GM12878 (cell line): Measurements from ENCODE around the gene NAALADL2. TPM values are rescaled to one million over a fixed set of nuclear protein-coding genes. Genes with fewer than 3 reads are reported as not detected.

Source experiments
- ATAC-seq: fragments of 200-7000 bp; cut with Tn5 transposase; 3 replicates; pipeline ENCODE4 v1.9.1; 2020; ENCODE audit warnings: mild to moderate bottlenecking, moderate library complexity
- BruUV-seq: library from RNA; stranded (reverse); fragments of 400-500 nt; replicated peaks from 2 replicates; lab custom pipeline; 2021; lab: Mats Ljungman, UMichigan
- CTCF ChIA-PET: fragments of 300-600 bp; sonication (Branson Sonifier 250); formaldehyde crosslinking; extraction: SDS; loops from one replicate; lab custom pipeline; 2021; ENCODE audit warnings: inconsistent platforms; lab: Yijun Ruan, JAX
- POLR2A ChIA-PET: fragments of 350-600 bp; formaldehyde crosslinking; extraction: SDS; loops from one replicate; lab custom pipeline; 2021; ENCODE audit warnings: inconsistent platforms; lab: Charles Lee
- RAD21 ChIA-PET: fragments of 300-600 bp; sonication (Branson Sonifier 250); formaldehyde crosslinking; loops from one replicate; lab custom pipeline; 2023; ENCODE audit warnings: antibody characterized with exemption; ENCODE audit not compliant: unreplicated experiment; lab: Charles Lee
- SMC1A ChIA-PET: fragments of 300-600 bp; sonication (Branson Sonifier 250); formaldehyde crosslinking; loops from one replicate; lab custom pipeline; 2023; ENCODE audit not compliant: unreplicated experiment, uncharacterized antibody; lab: Charles Lee
- DNase-seq: peaks from one replicate; pipeline ENCODE4 v3.0.0-alpha.2; 2011; ENCODE audit warnings: low read depth, low spot score
- FAIRE-seq: peaks from 3 replicates; lab custom pipeline; 2011; peaks lifted over from hg19 to GRCh38; lab: Jason Lieb, UNC
- H2AFZ ChIP-seq: 2 replicates; pipeline ENCODE4 v1.6.0; 2011; ENCODE audit warnings: low read depth, low read length, control low read depth; ENCODE audit not compliant: control insufficient read depth
- H3K27ac ChIP-seq: 2 replicates; pipeline ENCODE4 v1.5.1; 2011; ENCODE audit warnings: control low read depth; ENCODE audit not compliant: control insufficient read depth, insufficient read depth
- H3K27me3 ChIP-seq, 2 experiments: replicated peaks in 1 of 2; 2 replicates each; pipeline versions ENCODE4 v1.6.0 to v1.6.1; 2011; ENCODE audit warnings: low read length in 1 of 2; ENCODE audit not compliant: control insufficient read depth in 2 of 2, insufficient read depth in 2 of 2
- H3K36me3 ChIP-seq, 2 experiments: 2 replicates each; pipeline ENCODE4 v1.5.1; 2011; ENCODE audit warnings: low read length in 1 of 2; ENCODE audit not compliant: control insufficient read depth in 2 of 2, insufficient read depth in 2 of 2
- H3K4me1 ChIP-seq: 2 replicates; pipeline ENCODE4 v1.6.1; 2011; ENCODE audit warnings: mild to moderate bottlenecking, low read length, moderate library complexity, mixed read lengths; ENCODE audit not compliant: control insufficient read depth, insufficient read depth
- H3K4me2 ChIP-seq: 2 replicates; pipeline ENCODE4 v1.6.0; 2011; ENCODE audit warnings: control low read depth; ENCODE audit not compliant: control insufficient read depth, insufficient read depth
- H3K4me3 ChIP-seq: fragments of 200-600 bp; sonication (generic); 2 replicates; pipeline ENCODE4 v1.5.1; 2016
- H3K79me2 ChIP-seq: 2 replicates; pipeline ENCODE4 v1.6.0; 2011; ENCODE audit warnings: low read length; ENCODE audit not compliant: control insufficient read depth, insufficient read depth
- H3K9ac ChIP-seq: 2 replicates; pipeline ENCODE4 v1.8.0; 2011; ENCODE audit warnings: low read length, control low read depth, mixed read lengths; ENCODE audit not compliant: control insufficient read depth, insufficient read depth
- H3K9me3 ChIP-seq: replicated peaks from 3 replicates; pipeline ENCODE4 v1.5.1; 2011; ENCODE audit warnings: mild to moderate bottlenecking, low read length; ENCODE audit not compliant: control insufficient read depth, insufficient read depth
- H4K20me1 ChIP-seq: 2 replicates; pipeline ENCODE4 v1.6.0; 2011; ENCODE audit not compliant: control insufficient read depth, insufficient read depth
- BHLHE40 ChIP-seq, 2 experiments: fragments of 450-650 bp in 1 of 2; IDR thresholded peaks; 2 replicates each; pipeline ENCODE4 v1.6.1; 2011 to 2017; ENCODE audit warnings: low read depth in 2 of 2, borderline replicate concordance in 1 of 2, improper control_type of control experiment in 1 of 2, low read length in 1 of 2, mild to moderate bottlenecking in 1 of 2
- HDAC2 ChIP-seq: fragments of 200-600 bp; sonication (generic); IDR thresholded peaks from 2 replicates; pipeline ENCODE4 v1.6.1; 2017
- IKZF1 ChIP-seq: fragments of 450-650 bp; conservative IDR thresholded peaks from 2 replicates; pipeline ENCODE4 v1.6.1; 2017; ENCODE audit warnings: antibody characterized with exemption, mild to moderate bottlenecking
- MAX ChIP-seq: IDR thresholded peaks from 2 replicates; pipeline ENCODE4 v1.6.1; 2012; ENCODE audit warnings: low read depth, low read length, improper control_type of control experiment
- MYC ChIP-seq: IDR thresholded peaks from 2 replicates; pipeline ENCODE4 v1.6.1; 2011; ENCODE audit warnings: mild to moderate bottlenecking, low read length, moderate library complexity, inconsistent platforms; ENCODE audit not compliant: insufficient read depth, insufficient replicate concordance, insufficient read length, severe bottlenecking
- NFYB ChIP-seq: IDR thresholded peaks from 2 replicates; pipeline ENCODE4 v1.6.1; 2011; ENCODE audit warnings: low read depth, mild to moderate bottlenecking, low read length, improper control_type of control experiment, moderate library complexity; ENCODE audit not compliant: insufficient read depth
- NR2C2 ChIP-seq: IDR thresholded peaks from 2 replicates; pipeline ENCODE4 v1.6.1; 2011; ENCODE audit warnings: borderline replicate concordance, low read depth; ENCODE audit not compliant: control insufficient read depth, insufficient read length
- RB1 ChIP-seq: fragments of 450-650 bp; formaldehyde crosslinking; IDR thresholded peaks from 2 replicates; pipeline ENCODE4 v1.6.1; 2017; ENCODE audit warnings: mild to moderate bottlenecking, borderline replicate concordance
- RUNX3 ChIP-seq: IDR thresholded peaks from 2 replicates; pipeline ENCODE4 v1.6.1; 2012; ENCODE audit warnings: low read length, inconsistent platforms
- SP1 ChIP-seq: IDR thresholded peaks from one replicate; pipeline ENCODE4 v1.6.1; 2011; ENCODE audit warnings: low read depth, low read length
- SUPT20H ChIP-seq: IDR thresholded peaks from 2 replicates; pipeline ENCODE4 v1.6.1; 2011; ENCODE audit warnings: low read depth, mild to moderate bottlenecking, low read length, moderate library complexity, borderline replicate concordance; ENCODE audit not compliant: control insufficient read depth
- ZNF274 ChIP-seq: IDR thresholded peaks from one replicate; pipeline ENCODE4 v1.8.0; 2011; ENCODE audit not compliant: insufficient read length, insufficient read depth
- WGBS: methylation state at CpG from one replicate; pipeline ENCODE4 v1.1.6; 2016; ENCODE audit warnings: low lambda C conversion rate; ENCODE audit not compliant: insufficient replicate concordance, insufficient coverage; ENCODE audit errors: missing lambda C conversion rate; 5-methylcytosine and 5-hydroxymethylcytosine counted together
- in situ Hi-C: fragments of 300-500 bp; cut with MboI; formaldehyde crosslinking; loops from 9 replicates; pipeline ENCODE4 v1.14.3; 2018; ENCODE audit warnings: mixed read lengths
- intact Hi-C: fragments of 100-400 bp; cut with micrococcal nuclease; formaldehyde crosslinking; loops from one replicate; pipeline ENCODE4 v1.14.2; 2022; ENCODE audit not compliant: unreplicated experiment
- polyA plus RNA-seq, 11 experiments: library from polyadenylated mRNA; depleted of rRNA in 4 of 11; unstranded in 6 of 11; stranded (reverse) in 5 of 11; fragments of >200 nt; fragmentation: Nextera tagmentation in 4 of 11; fragmentation: Illumina TruSeq in 1 of 11; extraction: Ambion mirVana in 4 of 11; extraction: Trizol in 1 of 11; gene quantifications; 1 replicate in 1 of 11; 2 replicates in 10 of 11; pipeline versions ENCODE4 v1.2.1 to v1.2.3, GENCODE V29; 2011 to 2016; ENCODE audit warnings: inconsistent platforms in 2 of 11, missing spikeins in 2 of 11, low read depth in 1 of 11
- total RNA-seq, 4 experiments: library from RNA; depleted of rRNA in 3 of 4; stranded (reverse); fragments of >200 nt in 3 of 4; fragmentation: Illumina TruSeq in 1 of 4; extraction: Trizol in 1 of 4; gene quantifications; 2 replicates each; pipeline versions ENCODE4 v1.2.1 to v1.2.3, GENCODE V29; 2013 to 2021

Gene NAALADL2
- total and polyA plus RNA-seq, 10 of the 15 experiments (the other 5 are each of a cell fraction or from before 2014, with no cell fraction given) = 0.06 to 10.8 (median 0.46) TPM

GRCh38 chr3:175046601-175047000 lies 187.5 kb downstream of the NAALADL2 start (continued):
- TF ChIP-seq SUPT20H (no peak), MAX (no peak), SP1 (no peak), RB1 (no peak), BHLHE40 (IDR thresholded peaks at IDR 0.05; ENCODE audit: borderline replicate concordance in 1 of 2, low read depth in 2 of 2, low read length in 1 of 2) (no peak), IKZF1 (no peak), MYC (no peak), NR2C2 (no peak)

- ChIA-PET CTCF (no interaction called here), POLR2A (no interaction called here), RAD21 (no interaction called here), SMC1A (interaction anchor here (1.3 kb wide), 1 partner anchor 13 kb away, joined by 3 read pairs; no protein-coding TSS in a partner anchor)
- Histone ChIP-seq H4K20me1 (no peaks in the 10 kb centered on the region), H3K4me2 (no peak overlapping the region), H3K4me3 (no peak overlapping the region), H2AFZ (no peak overlapping the region), H3K27ac (no peak overlapping the region), H3K36me3 (no peaks in the 10 kb centered on the region), H3K9ac (no peak overlapping the region), H3K27me3 (no peaks in the 10 kb centered on the region), H3K4me1 (no peaks in the 10 kb centered on the region), H3K79me2 (no peaks in the 10 kb centered on the region), H3K9me3 (no peaks in the 10 kb centered on the region)
- no peak for FAIRE-seq
- intact Hi-C loops (no loop called here), in situ Hi-C loops (no loop called here)
- WGBS = 34% methylated on average over 1 of the region's 1 CpG
- BruUV-seq = no TSS peak
- TF ChIP-seq HDAC2 (no peak), RUNX3 (no peak), ZNF274 (no peak), NFYB (no peak)
- no peak for DNase-seq
- ATAC-seq = no peak
Observed at GRCh38 chr3:175047786-175048185, 188.7 kb downstream of the NAALADL2 start.
